Hematopoietic multipotent progenitor cell treated with erythropoietin and hydrocortisone succinate and interleukin-3 and kit ligand, for 17 days (in vitro differentiated cells): Measurements from ENCODE around the gene C5orf63.
"Not testable (repeated sequence)": the region's sequence is repeated elsewhere in the genome, so short reads cannot be mapped to it uniquely, and the experiment has no call there.

Experiments used
- DNase-seq: peaks from one replicate; pipeline ENCODE4 v3.0.0-alpha.2; 2015; ENCODE audit warnings: low spot score

C5orf63 gene

GRCh38 chr5:127072861-127073846 lies at the start of gene C5orf63:
Gene C5orf63, minus strand, starts transcription at chr5:127073502. Its CDS starts 14,507 bp downstream, at chr5:127058995.
- DNase-seq: peak; percentile 73

- DNase-seq: no peak
These were observed 39.1 kb upstream of the C5orf63 start for GRCh38 chr5:127112347-127112864.

GRCh38 chr5:127111112-127111511 lies 37.8 kb upstream of the C5orf63 start:
- DNase-seq: no peak

- not testable (repeated sequence) for DNase-seq
These were observed 35.4 kb upstream of the C5orf63 start for GRCh38 chr5:127108624-127109260.

GRCh38 chr5:127101935-127102334 lies 28.6 kb upstream of the C5orf63 start:
- DNase-seq: no peak

GRCh38 chr5:127101533-127101932 lies 28.2 kb upstream of the C5orf63 start:
- no peak for DNase-seq

GRCh38 chr5:127098241-127098640 lies 24.9 kb upstream of the C5orf63 start:
- no peak for DNase-seq

- DNase-seq: no peak
These were observed 24.0 kb upstream of the C5orf63 start for GRCh38 chr5:127097278-127097677.

GRCh38 chr5:127096328-127096993 lies 23.2 kb upstream of the C5orf63 start:
- no peak for DNase-seq

GRCh38 chr5:127094161-127094814 lies 21.0 kb upstream of the C5orf63 start:
- no peak for DNase-seq

GRCh38 chr5:127092690-127093089 lies 19.4 kb upstream of the C5orf63 start:
- no peak for DNase-seq

- DNase-seq: no peak
These were observed 15.9 kb upstream of the C5orf63 start for GRCh38 chr5:127089191-127089590.

GRCh38 chr5:127088251-127088650 lies 14.9 kb upstream of the C5orf63 start:
- DNase-seq: no peak

- DNase-seq: no peak
These were observed 13.3 kb upstream of the C5orf63 start for GRCh38 chr5:127086589-127086988.

- DNase-seq: no peak
These were observed 12.5 kb upstream of the C5orf63 start for GRCh38 chr5:127085796-127086195.

- no peak for DNase-seq
These were observed 12.1 kb upstream of the C5orf63 start for GRCh38 chr5:127085371-127085770.

- DNase-seq: peak; percentile 35
These were observed 11.4 kb upstream of the C5orf63 start for GRCh38 chr5:127084656-127085055.

- no peak for DNase-seq
These were observed 10.4 kb upstream of the C5orf63 start for GRCh38 chr5:127083711-127084110.

GRCh38 chr5:127079994-127080491 lies 6.7 kb upstream of the C5orf63 start:
- no peak for DNase-seq

- DNase-seq: no peak
These were observed 4.1 kb upstream of the C5orf63 start for GRCh38 chr5:127077366-127077765.

GRCh38 chr5:127076315-127077129 lies 3.2 kb upstream of the C5orf63 start:
- DNase-seq: no peak
